OCI-LY7 (cell line): ENCODE measurements around the gene ADAMTS16. TPM values are rescaled to one million over a fixed set of nuclear protein-coding genes. Genes with fewer than 3 reads are reported as not detected.

ENCODE experiments used
- BruUV-seq: library from RNA; stranded (reverse); fragments of 400-500 nt; replicated peaks from 2 replicates; lab custom pipeline; 2021; lab: Mats Ljungman, UMichigan
- CTCF ChIA-PET: fragments of 300-600 bp; sonication (Branson Sonifier 250); formaldehyde crosslinking; loops from one replicate; lab custom pipeline; 2022; ENCODE audit warnings: antibody characterized with exemption; ENCODE audit not compliant: unreplicated experiment; lab: Charles Lee
- POLR2A ChIA-PET: fragments of 300-600 bp; sonication (Branson Sonifier 250); formaldehyde crosslinking; loops from one replicate; lab custom pipeline; 2022; ENCODE audit warnings: antibody characterized with exemption; lab: Charles Lee
- DNase-seq: peaks from one replicate; pipeline ENCODE4 v3.0.0-alpha.2; 2015; ENCODE audit warnings: low spot score
- H2AFZ ChIP-seq: fragments of 200-600 bp; sonication (generic), shearing (Covaris generic); 2 replicates; pipeline ENCODE4 v1.6.1; 2014; ENCODE audit warnings: mild to moderate bottlenecking, antibody characterized with exemption, low read length, moderate library complexity
- H3K27ac ChIP-seq: fragments of 200-600 bp; sonication (generic); 2 replicates; pipeline ENCODE4 v1.5.1; 2014; ENCODE audit warnings: mixed run types, low read depth, mild to moderate bottlenecking, moderate library complexity, low read length, inconsistent platforms; ENCODE audit not compliant: poor library complexity, severe bottlenecking
- H3K36me3 ChIP-seq: fragments of 200-600 bp; sonication (generic); 2 replicates; pipeline ENCODE4 v1.6.1; 2014; ENCODE audit warnings: mild to moderate bottlenecking, antibody characterized with exemption, low read length, moderate library complexity, mixed read lengths; ENCODE audit not compliant: insufficient read depth
- H3K4me1 ChIP-seq: fragments of 200-600 bp; sonication (generic); 2 replicates; pipeline ENCODE4 v1.5.1; 2014; ENCODE audit warnings: mild to moderate bottlenecking, low read length; ENCODE audit not compliant: insufficient read depth, poor library complexity, severe bottlenecking
- H3K4me2 ChIP-seq: fragments of 200-600 bp; sonication (generic); 2 replicates; pipeline ENCODE4 v1.6.1; 2014; ENCODE audit warnings: mild to moderate bottlenecking, low read length
- H3K4me3 ChIP-seq: fragments of 200-600 bp; sonication (generic); 2 replicates; pipeline ENCODE4 v1.5.1; 2014; ENCODE audit warnings: mild to moderate bottlenecking, low read depth, low read length; ENCODE audit not compliant: poor library complexity, severe bottlenecking
- H3K79me2 ChIP-seq: fragments of 200-600 bp; sonication (generic); 2 replicates; pipeline ENCODE4 v1.6.1; 2016; ENCODE audit warnings: low read depth, mild to moderate bottlenecking, low read length, moderate library complexity, mixed read lengths; ENCODE audit not compliant: insufficient read depth
- H3K9me2 ChIP-seq: fragments of 200-600 bp; sonication (generic); 2 replicates; pipeline ENCODE4 v1.6.1; 2016; ENCODE audit warnings: mild to moderate bottlenecking, low read length, mixed read lengths; ENCODE audit not compliant: insufficient read depth
- H3K9me3 ChIP-seq: fragments of 200-600 bp; sonication (generic); 2 replicates; pipeline ENCODE4 v1.6.1; 2014; ENCODE audit warnings: mild to moderate bottlenecking, mixed run types, low read length, mixed read lengths
- H4K20me1 ChIP-seq: fragments of 200-600 bp; sonication (generic); 2 replicates; pipeline ENCODE4 v1.6.1; 2014; ENCODE audit warnings: mild to moderate bottlenecking, antibody characterized with exemption, low read length, moderate library complexity, mixed read lengths; ENCODE audit not compliant: insufficient read depth
- CTCF ChIP-seq: fragments of 200-600 bp; sonication (generic); conservative IDR thresholded peaks from 2 replicates; pipeline ENCODE4 v1.5.1; 2014; ENCODE audit warnings: mild to moderate bottlenecking, antibody characterized with exemption, low read length, moderate library complexity, mixed read lengths
- EZH2phosphoT487 ChIP-seq: fragments of 200-600 bp; sonication (generic); IDR thresholded peaks from 2 replicates; pipeline ENCODE4 v1.6.1; 2018; ENCODE audit warnings: low read depth, borderline replicate concordance, mild to moderate bottlenecking, mixed run types, antibody characterized with exemption, low read length, moderate library complexity, mixed read lengths
- intact Hi-C: fragments of 100-400 bp; cut with micrococcal nuclease; formaldehyde crosslinking; loops from one replicate; pipeline ENCODE4 v1.10.0; 2022; ENCODE audit not compliant: unreplicated experiment
- total RNA-seq, 2 experiments: library from RNA; depleted of rRNA in 1 of 2; stranded (reverse); fragments of >200 nt in 1 of 2; shearing (Covaris generic) in 1 of 2; gene quantifications; 2 replicates each; pipeline ENCODE4 v1.2.3, GENCODE V29; 2014 to 2022

The ADAMTS16 gene
- total RNA-seq, 2 experiments from 2014 or later, result not detected

DNA sequence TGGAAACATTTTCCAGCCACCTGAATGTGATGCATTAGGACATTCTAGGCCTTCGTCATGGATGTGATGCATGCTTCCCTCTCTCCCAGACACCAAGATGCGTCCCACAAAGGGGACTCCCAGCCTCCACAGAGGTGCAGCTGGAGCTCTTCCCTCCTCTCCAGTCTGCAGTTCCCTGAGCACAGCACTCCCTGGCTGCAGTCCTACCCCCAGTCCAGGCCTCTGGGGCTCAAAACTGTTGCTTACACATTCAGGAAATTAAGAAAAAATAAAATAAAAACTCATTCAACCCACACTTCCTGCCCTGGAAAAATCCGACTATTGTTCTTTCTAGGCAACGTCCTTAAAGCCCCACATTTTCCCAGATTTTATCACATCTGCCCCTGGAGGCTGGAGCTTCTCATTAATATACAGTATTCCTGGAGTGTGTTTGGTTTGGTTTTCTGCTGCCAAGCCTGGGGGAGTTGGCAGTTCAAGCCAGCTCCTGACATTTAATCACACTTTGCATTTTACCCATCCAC lies 204.0 kb downstream of the ADAMTS16 start:
- Histone ChIP-seq H3K36me3 (no peaks in the 10 kb centered on the region), H3K4me2 (no peak overlapping the region), H2AFZ (no peak overlapping the region), H3K27ac (no peak overlapping the region), H3K9me2 (no peaks in the 10 kb centered on the region), H3K79me2 (no peaks in the 10 kb centered on the region), H4K20me1 (no peaks in the 10 kb centered on the region), H3K9me3 (no peaks in the 10 kb centered on the region), H3K4me1 (no peaks in the 10 kb centered on the region), H3K4me3 (no peak overlapping the region)
- ChIA-PET POLR2A (interaction anchor here (0.8 kb wide), 1 partner anchor 18 kb away, joined by 3 read pairs; no protein-coding TSS in a partner anchor), CTCF (no interaction called here)
- no TSS peak for BruUV-seq
- intact Hi-C loops, result no loop called here
- no peak for DNase-seq
- TF ChIP-seq EZH2phosphoT487 (no peak), CTCF (no peak)

GRCh38 chr5:5344606-5345005 lies 204.5 kb downstream of the ADAMTS16 start:
- no peak overlapping the region for H3K4me2 ChIP-seq
- DNase-seq, result no peak
- H4K20me1 ChIP-seq, result no peaks in the 10 kb centered on the region
- no peaks in the 10 kb centered on the region for H3K79me2 ChIP-seq
- no TSS peak for BruUV-seq
- H3K27ac ChIP-seq, result no peak overlapping the region
- CTCF ChIA-PET, result no interaction called here
- no peaks in the 10 kb centered on the region for H3K36me3 ChIP-seq
- TF ChIP-seq EZH2phosphoT487 (no peak), CTCF (no peak)
- intact Hi-C loops, result no loop called here
- H3K4me3 ChIP-seq, result no peak overlapping the region
- H2AFZ ChIP-seq, result no peak overlapping the region
- H3K9me2 ChIP-seq, result no peaks in the 10 kb centered on the region
- no peaks in the 10 kb centered on the region for H3K9me3 ChIP-seq
- POLR2A ChIA-PET, result interaction anchor here (0.8 kb wide), 1 partner anchor 18 kb away, joined by 3 read pairs; no protein-coding TSS in a partner anchor
- H3K4me1 ChIP-seq, result no peaks in the 10 kb centered on the region

DNA sequence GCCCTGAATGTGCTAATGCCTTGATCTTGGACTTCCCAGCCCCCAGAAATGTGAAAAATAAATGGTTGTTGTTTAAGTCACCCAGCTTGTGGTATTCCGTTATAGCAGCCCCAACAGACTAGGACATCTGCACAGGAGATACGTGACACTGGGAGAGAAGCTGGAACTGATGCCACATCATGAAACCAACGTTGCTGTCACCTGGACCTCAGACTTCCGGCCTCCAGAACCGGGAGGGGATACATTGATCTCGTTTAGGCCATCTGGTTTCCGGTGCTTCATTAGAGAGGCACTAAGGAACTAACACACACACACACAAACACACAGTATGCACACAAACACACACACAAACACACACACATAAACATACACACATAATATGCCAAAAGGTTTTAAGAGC lies 207.3 kb downstream of the ADAMTS16 start:
- no peak overlapping the region for H2AFZ ChIP-seq
- H4K20me1 ChIP-seq, result no peaks in the 10 kb centered on the region
- no peaks in the 10 kb centered on the region for H3K36me3 ChIP-seq
- no peaks in the 10 kb centered on the region for H3K4me1 ChIP-seq
- no peaks in the 10 kb centered on the region for H3K9me2 ChIP-seq
- BruUV-seq, result no TSS peak
- no peak overlapping the region for H3K4me3 ChIP-seq
- ChIA-PET CTCF (no interaction called here), POLR2A (no interaction called here)
- H3K9me3 ChIP-seq, result no peaks in the 10 kb centered on the region
- intact Hi-C loops, result no loop called here
- DNase-seq, result no peak
- H3K79me2 ChIP-seq, result no peaks in the 10 kb centered on the region
- TF ChIP-seq CTCF (no peak), EZH2phosphoT487 (no peak)
- H3K4me2 ChIP-seq, result no peak overlapping the region
- H3K27ac ChIP-seq, result no peak overlapping the region
